Muscle of back (tissue), 13 donors: ENCODE data around the gene CSN2. TPM values are rescaled to one million over a fixed set of nuclear protein-coding genes. Genes with fewer than 3 reads are reported as not detected.
"Not testable (repeated sequence)": the region's sequence is repeated elsewhere in the genome, so short reads cannot be mapped to it uniquely, and the experiment has no call there.

Experiments
- DNase-seq, 3 donors: peaks; one replicate each; pipeline versions ENCODE4 v3.0.0 to v3.0.0-alpha.2; 2013
- long read RNA-seq, 9 donors: transcript quantifications; one replicate each; lab custom pipeline, GENCODE V29; 2026
- polyA plus RNA-seq, 10 donors: library from polyadenylated mRNA; unstranded; fragments of 120-200 nt; gene quantifications; one replicate each; pipeline ENCODE4 v1.2.1, GENCODE V29; 2013; ENCODE audit not compliant: insufficient read length in 10 of 10

CSN2 gene, protein sequence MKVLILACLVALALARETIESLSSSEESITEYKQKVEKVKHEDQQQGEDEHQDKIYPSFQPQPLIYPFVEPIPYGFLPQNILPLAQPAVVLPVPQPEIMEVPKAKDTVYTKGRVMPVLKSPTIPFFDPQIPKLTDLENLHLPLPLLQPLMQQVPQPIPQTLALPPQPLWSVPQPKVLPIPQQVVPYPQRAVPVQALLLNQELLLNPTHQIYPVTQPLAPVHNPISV
- not detected for polyA plus RNA-seq
- long read RNA-seq, donor 1, result 0 reads
- long read RNA-seq, donor 2, result 0 reads
- long read RNA-seq, donor 3, result 0 reads
- long read RNA-seq, donor 4, result 0 reads
- long read RNA-seq, donor 5, result 0 reads
- long read RNA-seq, donor 6, result 0 reads
- long read RNA-seq, donor 7, result 0 reads
- long read RNA-seq, donor 8, result 0 reads
- long read RNA-seq, donor 9, result 0 reads

DNA sequence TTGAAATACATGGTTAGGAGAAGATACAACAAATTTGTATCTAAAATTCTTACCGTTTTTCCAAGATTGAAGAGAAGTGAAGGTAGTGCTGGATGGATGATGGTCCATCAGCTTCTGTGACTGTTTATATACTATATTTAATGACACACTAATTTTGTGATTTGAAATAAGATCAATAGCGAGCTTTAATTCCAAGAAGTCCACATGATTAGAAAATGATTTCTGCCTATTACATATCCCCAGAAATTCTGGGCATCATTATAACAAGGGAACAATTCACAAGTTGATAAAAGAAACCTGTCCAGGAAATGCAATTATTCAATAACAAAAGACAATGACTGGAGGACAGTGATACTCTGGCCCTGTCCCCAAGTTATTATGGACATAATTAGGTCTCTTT is at the start of gene CSN2:
Gene CSN2 (minus strand): TSS at position 101 of the 400 bp plus-strand sequence. CDS start 4,733 bp downstream, outside the sequence.
- no peak for DNase-seq

DNA sequence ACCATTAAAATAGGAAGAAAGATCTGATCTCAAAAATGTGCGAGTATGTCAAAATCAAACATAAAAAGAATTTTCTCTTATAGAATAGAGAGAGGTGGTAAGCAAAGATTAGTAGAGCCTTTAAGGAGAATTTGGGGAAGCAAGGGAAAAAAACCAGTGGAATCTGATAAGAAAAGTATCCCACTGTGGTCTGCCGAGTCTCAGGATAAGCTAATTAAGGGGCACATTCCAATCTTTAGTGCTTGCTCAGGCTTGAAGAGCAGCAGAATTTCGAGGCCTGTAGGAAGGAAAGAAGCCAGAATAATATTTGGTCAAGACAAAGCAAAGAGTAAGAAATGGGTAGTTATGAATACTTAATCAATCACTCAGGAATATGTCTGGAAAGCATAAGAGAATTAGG is 43.2 kb upstream of the CSN2 start:
- no peak for DNase-seq

DNA sequence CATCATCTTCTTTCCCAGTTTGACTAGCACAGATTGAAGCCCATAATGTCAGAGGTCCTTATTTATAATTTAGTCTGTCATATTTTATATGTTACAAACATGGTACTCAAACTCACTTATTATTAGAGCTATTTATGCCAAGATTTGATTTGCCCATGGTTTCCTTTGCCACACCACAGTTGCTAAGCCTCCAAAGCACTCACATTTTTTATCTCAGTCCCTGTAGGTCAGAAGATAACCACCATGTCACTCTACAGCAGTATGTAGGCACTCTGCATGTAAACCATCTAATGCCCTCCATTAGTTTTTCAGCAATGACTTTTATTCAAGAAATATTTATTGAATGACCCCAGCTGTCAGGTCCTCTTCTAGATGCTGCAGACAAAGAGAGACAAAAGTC is 37.0 kb upstream of the CSN2 start:
- DNase-seq, result no peak

DNA sequence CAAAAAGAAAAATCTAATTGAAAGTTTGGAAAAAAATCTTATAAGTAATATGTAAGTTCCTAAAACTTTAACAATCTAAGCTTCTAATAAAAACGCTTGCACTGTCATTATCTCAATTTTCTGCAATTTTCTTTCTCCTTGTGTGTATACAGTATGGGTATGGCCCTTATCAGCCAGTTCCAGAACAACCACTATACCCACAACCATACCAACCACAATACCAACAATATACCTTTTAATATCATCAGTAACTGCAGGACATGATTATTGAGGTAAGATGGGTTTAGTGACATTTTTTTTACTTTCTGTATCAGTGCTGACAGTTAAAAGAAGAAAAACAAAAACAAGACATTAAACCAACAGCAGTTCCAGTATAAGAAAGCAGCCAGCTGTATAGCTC is 35.2 kb upstream of the CSN2 start:
- no peak for DNase-seq

DNA sequence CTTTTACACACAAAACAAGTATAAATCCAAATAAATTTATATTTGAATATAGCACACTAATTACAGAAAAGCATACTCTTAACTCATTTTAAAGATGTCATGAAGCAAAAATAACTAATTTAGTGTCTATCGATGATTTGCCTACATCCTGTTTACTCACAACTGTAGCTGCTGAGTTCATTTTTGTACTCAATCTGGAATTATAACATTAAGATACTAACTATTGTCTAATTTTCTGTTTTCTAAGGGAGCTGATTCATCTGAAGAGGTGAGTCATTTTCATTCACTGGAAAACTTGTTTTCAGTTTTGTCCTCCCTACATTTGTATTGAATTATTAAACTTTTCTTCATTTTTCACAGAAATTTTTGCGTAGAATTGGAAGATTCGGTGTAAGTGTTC is 33.9 kb upstream of the CSN2 start:
- DNase-seq, result no peak

DNA sequence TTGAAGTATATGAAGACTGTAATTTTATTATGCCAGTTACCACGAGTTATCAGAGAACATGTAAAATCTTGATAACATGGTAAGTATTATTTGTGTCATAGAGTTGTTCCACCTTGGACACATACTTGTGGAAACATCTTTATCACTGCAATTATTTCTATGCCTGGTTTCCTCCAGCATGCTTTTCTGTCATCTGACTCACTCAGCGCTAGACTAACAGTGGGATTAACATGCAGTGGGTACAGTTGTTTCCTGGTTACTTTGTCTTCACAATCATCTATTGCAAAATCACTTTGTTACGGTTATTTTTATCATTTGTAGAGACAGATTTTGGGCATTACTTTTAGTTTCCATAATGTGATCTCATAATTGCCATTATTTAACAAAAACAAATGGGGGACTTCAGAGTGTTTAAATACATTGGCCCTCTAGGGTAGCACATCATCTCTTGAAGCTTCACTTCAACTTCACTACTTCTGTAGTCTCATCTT is 30.0 kb upstream of the CSN2 start, which contains the start of gene STATH:
Gene STATH (plus strand): TSS at position 441 of the 491 bp plus-strand sequence. CDS start 2,472 bp downstream, outside the sequence.
- no peak for DNase-seq

DNA sequence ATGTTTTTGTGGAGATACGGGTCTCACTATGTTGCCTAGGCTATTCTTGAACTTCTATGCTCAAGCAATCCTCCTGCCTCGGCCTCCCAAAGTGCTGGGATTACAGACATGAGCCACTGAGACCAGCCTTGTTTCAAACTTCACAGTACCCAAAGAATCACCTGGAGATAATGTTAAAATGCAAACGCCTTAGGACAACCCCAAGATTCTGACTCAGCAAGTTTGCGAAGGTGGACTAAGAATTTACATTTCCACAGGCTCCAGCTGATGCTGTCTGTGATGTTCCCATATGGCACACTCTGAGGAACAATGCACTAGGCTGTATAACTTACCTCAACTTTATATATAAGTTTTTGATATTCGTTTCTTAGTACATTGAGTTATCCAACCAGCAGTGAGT is 29.3 kb upstream of the CSN2 start:
- DNase-seq, result no peak

DNA sequence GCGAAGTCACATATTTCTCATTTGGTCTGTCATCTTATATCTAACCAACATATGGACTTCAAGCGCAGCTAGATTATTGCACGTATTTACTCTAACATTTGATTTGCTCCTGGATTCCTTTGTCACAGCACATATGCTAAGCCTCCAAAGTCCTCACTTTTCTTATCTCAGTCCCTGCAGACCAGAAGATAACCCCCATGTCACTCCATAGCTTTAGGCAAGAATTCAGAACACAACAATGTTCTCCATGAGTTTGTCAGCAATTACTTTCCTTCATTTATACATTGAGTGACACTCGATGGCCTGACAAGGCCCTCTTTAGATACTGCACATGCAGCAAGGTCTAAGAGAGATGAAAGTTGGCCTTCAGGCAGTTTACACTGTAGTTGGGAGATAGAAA is 25.5 kb upstream of the CSN2 start:
- DNase-seq, result no peak

DNA sequence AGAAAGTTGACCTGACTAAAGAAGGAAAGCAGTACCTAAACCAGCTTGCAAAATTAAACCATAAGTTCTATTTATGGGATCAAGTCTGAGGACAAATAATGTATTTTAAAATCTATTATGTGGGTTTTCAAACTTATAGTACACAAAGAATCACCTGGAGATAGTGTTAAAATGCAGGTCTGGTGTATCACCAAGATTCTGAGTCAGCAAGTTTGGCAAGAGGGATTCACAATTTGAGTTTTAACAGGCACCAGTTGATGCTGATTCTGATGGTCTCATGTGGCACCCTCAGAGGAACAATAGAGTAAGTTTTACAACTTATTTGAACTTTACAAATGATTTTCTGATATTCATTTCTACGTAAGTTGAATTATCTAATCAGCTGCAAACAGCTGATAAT is 21.1 kb upstream of the CSN2 start:
- DNase-seq, result no peak

DNA sequence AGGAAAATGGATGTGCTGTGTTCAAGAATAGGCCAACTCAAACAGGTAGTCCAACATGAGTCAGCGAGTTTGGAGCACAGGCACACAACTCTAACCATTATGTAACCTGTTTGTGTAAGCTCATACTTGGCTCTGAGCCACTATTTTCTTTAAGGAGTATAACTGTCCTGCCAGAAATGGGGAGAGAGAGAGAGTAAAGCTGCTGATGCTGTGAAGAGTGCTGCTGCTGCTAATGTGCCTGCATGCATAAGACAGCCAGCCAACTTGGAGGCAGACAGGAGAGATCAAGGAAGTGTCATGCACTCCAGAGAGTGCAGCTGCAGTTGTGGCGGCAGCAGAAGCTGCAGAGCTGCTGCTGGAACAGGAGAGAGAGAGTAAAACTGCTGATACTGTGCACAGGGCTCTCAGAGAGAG is 18.5 kb upstream of the CSN2 start:
- peak; percentile 39 to 88 (median 61) for DNase-seq

DNA sequence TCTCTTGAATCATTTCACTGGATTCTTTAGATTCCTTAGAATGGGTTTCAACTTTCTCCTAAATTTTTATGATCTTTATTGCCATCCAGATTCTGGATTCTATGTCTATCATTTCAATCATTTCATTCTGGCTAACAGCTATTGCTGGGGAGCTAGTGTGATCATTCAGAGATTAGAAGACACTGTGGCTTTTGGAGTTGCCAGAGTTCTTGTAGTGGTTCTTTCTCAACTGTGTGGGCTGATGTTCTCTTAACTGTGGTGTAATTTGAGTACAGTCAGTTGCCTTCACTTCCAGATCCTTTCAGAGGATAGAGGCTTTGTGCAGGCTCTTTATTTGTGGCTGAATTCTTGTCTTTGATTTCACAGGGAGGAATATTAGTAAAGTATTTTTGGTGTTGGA is 12.1 kb upstream of the CSN2 start:
- DNase-seq, result no peak

DNA sequence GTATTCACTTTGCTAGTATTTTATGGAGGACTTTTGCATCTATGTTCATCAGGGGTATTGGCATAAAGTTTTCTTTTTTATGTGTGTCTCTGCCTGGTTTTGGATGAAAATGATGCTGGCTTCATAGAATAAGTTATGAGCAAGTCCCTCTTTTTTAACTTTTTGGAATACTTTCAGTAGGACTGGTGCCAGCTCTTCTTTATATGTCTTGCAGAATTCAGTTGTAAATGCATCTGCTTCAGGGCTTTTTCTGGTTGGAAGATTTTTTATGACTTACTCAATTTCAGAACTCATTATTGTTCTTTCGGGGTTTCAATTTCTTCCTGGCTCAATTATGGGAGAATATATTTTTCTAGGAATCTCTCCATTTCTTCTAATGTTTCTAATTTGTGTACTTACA is 9.1 kb upstream of the CSN2 start:
- DNase-seq, result peak; percentile 11 to 71 (median 42)

DNA sequence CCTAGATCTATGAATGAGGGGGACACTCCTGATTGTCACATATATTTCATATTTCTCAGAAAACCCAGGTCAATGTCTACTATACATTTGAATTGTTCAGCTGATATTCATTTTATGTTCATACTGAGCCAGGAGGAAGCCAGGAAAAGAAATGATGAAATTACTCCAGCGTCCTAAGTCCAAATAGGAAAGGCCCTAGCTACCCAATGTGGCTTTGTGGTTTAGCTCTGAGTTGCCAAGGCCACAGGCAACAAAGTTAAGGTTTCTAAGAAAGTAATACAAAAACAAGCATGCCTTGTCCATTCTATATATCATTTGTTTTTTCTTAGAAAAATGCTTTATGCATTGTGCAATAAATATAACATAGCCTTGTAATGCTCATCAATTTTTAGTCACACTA is 4.5 kb upstream of the CSN2 start:
- no peak for DNase-seq

DNA sequence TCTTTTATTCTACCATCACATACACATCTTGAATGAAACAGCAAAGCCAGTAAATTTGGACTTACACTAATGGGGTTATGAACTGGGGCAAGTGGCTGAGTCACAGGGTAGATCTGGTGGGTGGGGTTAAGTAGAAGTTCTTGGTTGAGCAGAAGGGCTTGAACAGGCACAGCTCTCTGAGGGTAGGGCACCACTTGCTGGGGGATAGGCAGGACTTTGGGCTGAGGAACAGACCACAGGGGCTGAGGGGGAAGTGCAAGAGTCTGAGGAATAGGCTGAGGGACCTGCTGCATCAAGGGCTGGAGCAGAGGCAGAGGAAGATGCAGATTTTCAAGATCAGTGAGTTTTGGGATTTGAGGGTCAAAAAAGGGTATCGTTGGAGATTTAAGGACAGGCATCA is 8.3 kb downstream of the CSN2 start:
- DNase-seq, result no peak

DNA sequence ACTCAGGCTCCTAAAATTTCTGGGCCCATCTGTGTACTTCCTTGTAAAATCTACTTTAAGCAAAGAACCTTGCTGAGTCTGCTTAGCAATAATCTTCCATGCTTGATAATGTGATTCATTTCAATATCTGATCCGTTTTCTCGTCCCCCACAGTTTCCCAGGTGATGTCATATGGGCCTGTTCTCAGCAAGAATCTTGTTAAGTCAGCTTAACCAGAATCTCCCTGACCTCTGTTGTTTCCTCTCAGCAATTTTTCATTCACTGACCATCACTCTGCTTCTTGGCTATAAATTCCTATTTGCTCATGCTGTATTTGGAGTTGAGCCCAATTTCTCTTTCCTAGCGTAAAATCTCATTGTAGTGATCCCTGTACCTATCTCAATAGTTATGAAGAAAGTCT is 13.9 kb downstream of the CSN2 start:
- no peak for DNase-seq

DNA sequence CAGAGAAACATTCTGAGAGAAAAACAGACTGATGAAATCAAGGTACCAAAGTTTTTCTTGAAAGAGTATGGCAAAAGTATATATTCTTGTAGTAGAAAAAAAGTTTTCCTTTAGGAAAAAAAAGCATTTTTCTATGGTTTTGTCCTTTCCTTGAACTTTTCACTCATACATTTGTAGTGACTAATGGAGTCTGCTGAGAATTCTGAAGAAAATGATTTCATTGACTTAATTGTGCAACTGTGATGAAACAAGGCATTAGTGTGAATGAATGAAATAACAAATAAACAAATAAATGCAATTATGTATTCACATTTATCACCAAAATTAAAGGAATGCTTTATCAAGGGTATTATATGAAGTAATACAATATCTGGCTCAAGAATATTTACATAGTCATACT is 29.0 kb downstream of the CSN2 start:
- no peak for DNase-seq

DNA sequence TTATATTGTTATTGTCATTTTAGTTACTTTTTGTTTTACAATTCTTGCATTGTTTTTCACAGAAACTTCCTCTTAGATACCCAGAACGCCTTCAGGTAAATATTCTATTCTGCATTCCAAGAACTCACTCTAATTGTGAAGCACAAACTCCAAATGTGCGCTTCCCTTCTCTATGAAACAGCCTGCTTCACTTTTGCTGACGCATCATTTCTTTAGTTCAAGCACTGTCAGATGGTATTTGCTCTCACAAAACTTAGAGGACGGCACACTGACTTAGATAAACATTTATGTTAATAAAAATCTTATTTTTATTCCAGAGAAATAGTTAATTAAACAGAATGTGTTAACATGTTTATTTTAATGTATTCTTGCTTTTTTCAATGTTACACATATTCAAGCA is 31.4 kb downstream of the CSN2 start:
- DNase-seq, result no peak

DNA sequence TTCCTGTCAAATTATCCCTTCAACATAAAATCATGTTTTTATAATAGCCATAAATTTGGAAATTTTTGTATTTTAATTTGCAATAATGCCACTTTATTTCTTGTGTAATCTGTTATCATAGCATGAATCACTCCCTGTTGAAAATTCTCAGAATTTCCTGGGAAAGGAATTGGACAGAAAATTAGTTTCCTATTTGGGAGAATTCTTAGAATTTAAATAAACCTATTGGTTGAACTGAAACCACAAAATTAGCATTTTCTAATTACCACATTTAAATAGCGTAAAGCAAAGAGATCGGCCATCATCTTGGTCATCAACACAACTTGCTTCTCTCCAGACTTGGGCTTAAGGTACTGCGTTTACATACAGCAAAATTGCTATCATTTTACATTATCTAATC is 34.8 kb downstream of the CSN2 start, which contains the start of gene CSN1S1:
Gene CSN1S1 (plus strand): TSS at position 301 of the 400 bp plus-strand sequence. CDS start 1,488 bp downstream, outside the sequence.
- no peak for DNase-seq

DNA sequence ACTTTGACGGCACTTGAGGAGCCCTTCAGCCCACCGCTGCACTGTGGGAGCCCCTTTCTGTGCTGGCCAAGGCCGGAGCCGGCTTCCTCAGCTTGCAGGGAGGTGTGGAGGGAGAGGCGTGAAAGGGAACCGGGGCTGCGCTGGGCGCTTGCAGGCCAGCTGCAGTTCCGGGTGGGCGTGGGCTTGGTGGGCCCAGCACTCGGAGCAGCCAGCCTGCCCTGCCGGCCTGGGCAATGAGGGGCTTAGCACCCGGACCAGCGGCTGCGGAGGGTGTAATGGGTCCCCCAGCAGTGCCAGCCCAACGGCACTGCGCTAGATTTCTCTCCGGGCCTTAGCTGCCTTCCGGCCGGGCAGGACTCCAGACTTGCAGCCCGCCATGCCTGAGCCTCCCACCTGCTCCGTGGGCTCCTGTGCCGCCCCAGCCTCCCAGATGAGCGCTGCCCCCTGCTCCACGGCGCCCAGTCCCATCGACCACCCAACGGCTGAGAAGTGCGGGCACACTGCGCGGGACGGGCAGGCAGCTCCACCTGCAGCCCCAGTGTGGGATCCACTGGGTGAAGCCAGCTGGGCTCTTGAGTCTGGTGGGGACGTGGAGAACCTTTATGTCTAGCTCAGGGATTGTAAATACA is 41.6 kb downstream of the CSN2 start:
- DNase-seq, result not testable (repeated sequence)

DNA sequence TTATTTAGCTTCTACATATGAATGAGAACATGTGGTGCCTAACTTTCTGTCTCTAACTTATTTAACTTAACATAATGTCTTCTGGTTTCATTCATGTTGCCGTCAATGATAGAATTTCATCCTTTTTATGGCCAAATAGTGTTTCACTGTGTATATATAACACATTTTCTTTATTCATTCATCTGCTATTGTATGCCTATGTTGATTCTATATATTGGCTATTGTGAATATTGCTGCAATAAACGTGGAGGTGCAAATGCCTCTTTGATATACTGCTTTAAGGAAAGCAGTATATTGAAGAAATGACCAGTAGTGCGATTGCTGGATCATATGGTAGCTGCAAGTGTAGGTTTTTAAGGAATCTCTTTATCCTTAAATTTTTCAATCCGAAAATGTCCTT is 44.7 kb downstream of the CSN2 start:
- DNase-seq, result no peak

DNA sequence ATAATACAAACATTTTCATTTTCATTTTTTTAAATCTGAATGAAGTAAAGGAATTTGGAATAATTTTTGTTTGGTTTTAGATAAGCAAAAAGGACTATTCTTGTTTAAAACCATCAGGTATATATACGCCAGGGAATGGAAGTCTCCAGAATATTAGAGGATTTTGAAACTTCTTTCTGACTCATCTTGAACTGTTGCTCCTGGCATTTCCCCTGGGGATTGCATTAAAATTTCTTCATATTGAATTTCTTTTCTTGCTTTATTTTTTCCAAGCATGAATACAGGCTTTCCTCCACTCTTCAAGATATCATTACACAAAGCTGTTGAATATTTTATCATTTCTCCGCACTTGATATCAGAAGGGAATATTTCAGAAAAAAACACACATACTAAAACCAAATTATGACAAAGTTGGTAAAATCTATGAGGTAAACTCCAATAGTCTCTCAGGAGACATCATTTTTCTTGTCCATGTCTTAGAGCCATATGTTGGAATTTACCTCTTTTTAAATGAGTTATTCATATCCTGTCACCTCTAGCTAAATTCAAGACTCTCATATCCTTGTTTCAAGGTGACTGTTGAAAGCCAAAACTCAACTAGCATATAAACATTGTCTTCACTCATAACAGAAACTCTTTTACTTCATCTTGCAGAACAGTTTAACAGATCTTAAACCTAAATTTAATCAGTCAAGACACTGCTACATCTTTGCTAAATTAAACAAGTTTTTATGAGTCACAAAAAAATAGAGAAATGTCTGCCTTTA is 55.3 kb downstream of the CSN2 start:
- peak in 1 of 3 donors; percentile 2 for DNase-seq

DNA sequence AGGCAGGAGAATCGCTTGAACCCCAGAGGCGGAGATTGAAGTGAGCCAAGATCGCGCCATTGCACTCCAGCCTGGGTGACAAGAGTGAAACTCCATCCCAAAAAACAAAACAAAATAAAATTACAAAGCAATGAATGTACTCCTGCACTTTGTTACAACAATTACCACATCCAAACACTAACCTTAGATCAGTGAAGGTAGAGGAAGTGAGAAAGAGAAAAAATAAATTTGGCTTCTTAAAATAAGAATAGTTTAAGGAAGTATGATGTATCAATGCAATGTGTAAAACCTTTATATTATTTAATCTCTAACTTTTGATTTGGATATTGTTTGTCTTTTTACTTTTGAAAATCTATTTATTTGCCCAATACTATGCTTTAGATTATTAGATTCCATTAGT is 56.3 kb downstream of the CSN2 start:
- DNase-seq, result no peak
